Kidney (tissue), 14 donors: ENCODE data around the gene CXXC1. TPM values are rescaled to one million over a fixed set of nuclear protein-coding genes. Genes with fewer than 3 reads are reported as not detected.
A peak's percentile ranks its signal among the peaks of the same experiment; 100 is the strongest.

Experiments used
- DNase-seq, 5 donors: peaks; one replicate each; pipeline ENCODE4 v3.0.0-alpha.2; 2013 to 2020
- FAIRE-seq: peaks from 2 replicates; lab custom pipeline; 2012; peaks lifted over from hg19 to GRCh38; lab: Jason Lieb, UNC
- H3K27ac ChIP-seq, 2 donors: one replicate each; pipeline ENCODE4 v1.7.0; 2013; ENCODE audit warnings: low read depth in 2 of 2, low read length in 2 of 2, inconsistent platforms in 1 of 2
- H3K27me3 ChIP-seq: one replicate; pipeline ENCODE4 v1.7.1; 2013; ENCODE audit warnings: low read length, inconsistent platforms; ENCODE audit not compliant: control insufficient read depth, insufficient read depth
- H3K36me3 ChIP-seq, 3 donors: one replicate each; pipeline versions ENCODE4 v1.7.0 to v1.7.1; 2013; ENCODE audit warnings: low read length in 3 of 3, control low read depth in 1 of 3, inconsistent platforms in 1 of 3; ENCODE audit not compliant: insufficient read depth in 3 of 3, control insufficient read depth in 2 of 3
- H3K4me1 ChIP-seq, 3 donors: one replicate each; pipeline versions ENCODE4 v1.7.0 to v1.7.1; 2013; ENCODE audit warnings: low read length in 3 of 3, inconsistent platforms in 1 of 3, low read depth in 1 of 3; ENCODE audit not compliant: control insufficient read depth in 2 of 3, insufficient read depth in 2 of 3
- H3K4me3 ChIP-seq, 3 donors: one replicate each; pipeline versions ENCODE4 v1.7.0 to v1.8.1; 2013; ENCODE audit warnings: low read length in 3 of 3, control low read depth in 1 of 3, inconsistent platforms in 1 of 3
- H3K9ac ChIP-seq, 3 donors: one replicate each; pipeline versions ENCODE4 v1.7.0 to v1.7.1; 2013; ENCODE audit warnings: low read length in 3 of 3, control low read depth in 1 of 3, inconsistent platforms in 1 of 3
- H3K9me3 ChIP-seq, 3 donors: one replicate each; pipeline versions ENCODE4 v1.7.0 to v1.7.1; 2013; ENCODE audit warnings: low read length in 3 of 3, control low read depth in 1 of 3, inconsistent platforms in 1 of 3; ENCODE audit not compliant: control insufficient read depth in 2 of 3, insufficient read depth in 1 of 3
- intact Hi-C: fragments of 100-400 bp; cut with DNase I; formaldehyde crosslinking; loops from one replicate; pipeline ENCODE4 v1.11.1; 2022
- polyA plus RNA-seq: library from polyadenylated mRNA; stranded (reverse); fragments of 350-450 nt; fragmentation: Illumina TruSeq; extraction: RNeasy Lipid Tissue Mini Kit (QIAGEN cat#74804); gene quantifications from one replicate; pipeline ENCODE4 v1.2.3, GENCODE V29; 2014; ENCODE audit warnings: low read depth, low replicate concordance; ENCODE audit not compliant: insufficient read depth
- total RNA-seq: library from RNA; stranded (reverse); fragmentation: NEBNext Ultra II Directional; extraction: Animal tissue kit (Norgen Biotek cat#: 25700); gene quantifications from one replicate; pipeline ENCODE4 v1.2.1, GENCODE V29; 2021
- TF ChIP-seq, protein P1 (sequence below): IDR thresholded peaks from 3 replicates; pipeline ENCODE4 v1.5.1; 2012; ENCODE audit warnings: mild to moderate bottlenecking, moderate library complexity, borderline replicate concordance; ENCODE audit not compliant: insufficient read depth; ENCODE audit errors: extremely low read depth
- donor health status: control.
- donor health status: control.
- donor health status: control.
- donor health status: control.
- donor health status: control.
- donor health status: DM: yes; HTN: yes; CAD: no.
- donor health status: Normal renal cell carcinoma (clear cell type).

CXXC1 gene
- total and polyA plus RNA-seq, 2 donors from 2014 or later, result 39.0 to 88.7 TPM

GRCh38 chr18:50285071-50285470, 2.4 kb downstream of the CXXC1 start:
- H3K27ac ChIP-seq, result no peak overlapping the region
- H3K9me3 ChIP-seq, result no peaks in the 10 kb centered on the region
- no peaks in the 10 kb centered on the region for H3K27me3 ChIP-seq
- FAIRE-seq (no peak), DNase-seq (peak in 2 of 5 donors; percentile 64 to 70)
- H3K9ac ChIP-seq, result no peak overlapping the region
- H3K36me3 ChIP-seq, result peaks cover 2 to 13% (median 10%) of the 10 kb centered on the region in 3 donors
- intact Hi-C loops, result no loop called here
- TF ChIP-seq, protein P1, sequence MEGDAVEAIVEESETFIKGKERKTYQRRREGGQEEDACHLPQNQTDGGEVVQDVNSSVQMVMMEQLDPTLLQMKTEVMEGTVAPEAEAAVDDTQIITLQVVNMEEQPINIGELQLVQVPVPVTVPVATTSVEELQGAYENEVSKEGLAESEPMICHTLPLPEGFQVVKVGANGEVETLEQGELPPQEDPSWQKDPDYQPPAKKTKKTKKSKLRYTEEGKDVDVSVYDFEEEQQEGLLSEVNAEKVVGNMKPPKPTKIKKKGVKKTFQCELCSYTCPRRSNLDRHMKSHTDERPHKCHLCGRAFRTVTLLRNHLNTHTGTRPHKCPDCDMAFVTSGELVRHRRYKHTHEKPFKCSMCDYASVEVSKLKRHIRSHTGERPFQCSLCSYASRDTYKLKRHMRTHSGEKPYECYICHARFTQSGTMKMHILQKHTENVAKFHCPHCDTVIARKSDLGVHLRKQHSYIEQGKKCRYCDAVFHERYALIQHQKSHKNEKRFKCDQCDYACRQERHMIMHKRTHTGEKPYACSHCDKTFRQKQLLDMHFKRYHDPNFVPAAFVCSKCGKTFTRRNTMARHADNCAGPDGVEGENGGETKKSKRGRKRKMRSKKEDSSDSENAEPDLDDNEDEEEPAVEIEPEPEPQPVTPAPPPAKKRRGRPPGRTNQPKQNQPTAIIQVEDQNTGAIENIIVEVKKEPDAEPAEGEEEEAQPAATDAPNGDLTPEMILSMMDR, result no peak
- H3K4me1 ChIP-seq, result peaks cover 3 to 15% (median 11%) of the 10 kb centered on the region in 3 donors
- H3K4me3 ChIP-seq, result no peak overlapping the region

GRCh38 chr18:50284255-50284885, 3.1 kb downstream of the CXXC1 start:
- Histone ChIP-seq H3K9ac (no peak overlapping the region), H3K27me3 (no peaks in the 10 kb centered on the region), H3K4me3 (no peak overlapping the region), H3K36me3 (peaks cover 2 to 13% (median 10%) of the 10 kb centered on the region in 3 donors), H3K9me3 (no peaks in the 10 kb centered on the region), H3K4me1 (peaks cover 3 to 20% (median 11%) of the 10 kb centered on the region in 3 donors), H3K27ac (no peak overlapping the region)
- intact Hi-C loops, result no loop called here
- no peak for FAIRE-seq
- no peak for DNase-seq
- TF ChIP-seq, protein P1, result no peak

DNA sequence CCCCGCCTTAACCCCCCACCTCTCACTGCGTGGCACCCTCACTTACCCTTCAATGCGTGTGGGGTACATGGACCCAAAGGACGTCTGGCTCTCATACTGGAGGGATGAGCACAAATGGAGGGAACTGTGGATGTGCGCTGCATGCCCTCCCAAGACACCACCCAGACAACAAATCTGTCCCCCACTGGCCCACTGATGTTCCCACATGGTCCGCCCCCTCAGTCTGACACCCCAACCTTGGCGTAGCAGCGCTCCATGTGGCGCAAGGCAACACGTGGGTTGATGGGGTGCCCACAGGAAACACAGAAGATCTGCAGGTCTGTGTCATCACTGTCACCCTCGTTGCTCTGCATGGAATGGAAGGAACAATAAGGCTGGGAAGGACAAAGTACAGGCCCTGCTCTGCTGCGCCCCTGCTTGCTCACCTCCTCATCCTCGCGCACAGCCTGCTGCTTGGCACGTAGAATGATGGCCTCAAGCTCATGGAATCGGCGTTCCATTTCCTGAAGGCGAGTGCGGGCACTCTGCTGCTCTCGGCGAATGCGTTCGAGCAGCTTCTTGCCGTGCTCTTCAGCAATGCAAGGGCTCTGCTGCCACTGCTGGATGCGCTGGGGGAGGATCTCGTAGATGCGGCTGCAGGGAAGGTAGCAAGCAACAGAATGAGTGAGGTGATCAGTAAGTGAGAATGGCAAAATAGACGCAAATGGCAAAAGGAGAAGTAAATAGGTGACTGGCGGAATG, 3.9 kb downstream of the CXXC1 start:
- Histone ChIP-seq H3K36me3 (peaks cover 2 to 16% (median 10%) of the 10 kb centered on the region in 3 donors), H3K27me3 (no peaks in the 10 kb centered on the region), H3K4me1 (peaks cover 3 to 25% (median 11%) of the 10 kb centered on the region in 3 donors), H3K9me3 (no peaks in the 10 kb centered on the region), H3K4me3 (no peak overlapping the region), H3K27ac (no peak overlapping the region), H3K9ac (no peak overlapping the region)
- intact Hi-C loops, result no loop called here
- FAIRE-seq, result no peak
- no peak for DNase-seq
- TF ChIP-seq, protein P1, result no peak
